Mesenchymal stem cell (in vitro differentiated cells and primary cell): ENCODE data around the gene CNNM2.

Experiments
- DNase-seq: peaks from one replicate; pipeline ENCODE4 v3.0.0-alpha.2; 2013
- H2AFZ ChIP-seq: one replicate; pipeline ENCODE4 v1.6.1; 2013; ENCODE audit warnings: low read depth, mild to moderate bottlenecking, control low read depth, inconsistent platforms, low read length, moderate library complexity
- H2AK5ac ChIP-seq: 2 replicates; pipeline ENCODE4 v1.6.1; 2013; ENCODE audit warnings: low read length, moderate library complexity, mild to moderate bottlenecking, inconsistent platforms; ENCODE audit not compliant: severe bottlenecking
- H2BK120ac ChIP-seq: one replicate; pipeline ENCODE4 v1.6.1; 2013; ENCODE audit warnings: low read depth, mild to moderate bottlenecking, inconsistent platforms, low read length, moderate library complexity
- H2BK12ac ChIP-seq, 2 experiments: one replicate each; pipeline ENCODE4 v1.6.1; 2013; ENCODE audit warnings: inconsistent platforms in 2 of 2, low read length in 2 of 2, mild to moderate bottlenecking in 2 of 2, moderate library complexity in 2 of 2, control low read depth in 1 of 2
- H2BK15ac ChIP-seq: one replicate; pipeline ENCODE4 v1.6.1; 2013; ENCODE audit warnings: mild to moderate bottlenecking, low read depth, inconsistent platforms; ENCODE audit not compliant: poor library complexity, severe bottlenecking
- H2BK5ac ChIP-seq: 2 replicates; pipeline ENCODE4 v1.6.1; 2013; ENCODE audit warnings: low read depth, mild to moderate bottlenecking, low read length, control low read depth, inconsistent platforms; ENCODE audit not compliant: poor library complexity, severe bottlenecking
- H3K14ac ChIP-seq, 2 experiments: one replicate each; pipeline ENCODE4 v1.6.1; 2013; ENCODE audit warnings: inconsistent platforms in 2 of 2, low read length in 2 of 2, control low read depth in 1 of 2, mild to moderate bottlenecking in 1 of 2, moderate library complexity in 1 of 2
- H3K18ac ChIP-seq, 2 experiments: one replicate each; pipeline ENCODE4 v1.6.1; 2013; ENCODE audit warnings: inconsistent platforms in 2 of 2, low read length in 2 of 2, control low read depth in 1 of 2, low read depth in 1 of 2, mild to moderate bottlenecking in 1 of 2
- H3K23ac ChIP-seq, 2 experiments: one replicate each; pipeline ENCODE4 v1.6.1; 2013; ENCODE audit warnings: inconsistent platforms in 2 of 2, low read length in 2 of 2, mild to moderate bottlenecking in 2 of 2, moderate library complexity in 2 of 2, control low read depth in 1 of 2
- H3K27ac ChIP-seq: 2 replicates; pipeline ENCODE4 v1.5.1; 2013; ENCODE audit warnings: mild to moderate bottlenecking, moderate library complexity, low read length, control low read depth, inconsistent platforms; ENCODE audit not compliant: poor library complexity, severe bottlenecking
- H3K27me3 ChIP-seq, 2 experiments: 2 replicates each; pipeline versions ENCODE4 v1.6.1 to v1.7.0; 2013; ENCODE audit warnings: low read length in 2 of 2, mild to moderate bottlenecking in 2 of 2, moderate library complexity in 2 of 2, control low read depth in 1 of 2, inconsistent platforms in 1 of 2; ENCODE audit not compliant: control insufficient read depth in 1 of 2, insufficient read depth in 1 of 2
- H3K36me3 ChIP-seq, 2 experiments: 2 replicates each; pipeline versions ENCODE4 v1.6.1 to v1.7.0; 2013; ENCODE audit warnings: low read length in 2 of 2, control low read depth in 1 of 2, inconsistent platforms in 1 of 2, low read depth in 1 of 2, mild to moderate bottlenecking in 1 of 2; ENCODE audit not compliant: insufficient read depth in 2 of 2, control insufficient read depth in 1 of 2
- H3K4ac ChIP-seq, 2 experiments: one replicate each; pipeline ENCODE4 v1.6.1; 2013; ENCODE audit warnings: inconsistent platforms in 2 of 2, low read length in 2 of 2, mild to moderate bottlenecking in 2 of 2, moderate library complexity in 2 of 2, control low read depth in 1 of 2, low read depth in 1 of 2
- H3K4me1 ChIP-seq: 2 replicates; pipeline ENCODE4 v1.6.1; 2013; ENCODE audit warnings: low read depth, low read length, control low read depth; ENCODE audit not compliant: control insufficient read depth, insufficient read depth
- H3K4me2 ChIP-seq: 2 replicates; pipeline ENCODE4 v1.6.1; 2013; ENCODE audit warnings: low read length, mild to moderate bottlenecking, inconsistent platforms; ENCODE audit not compliant: poor library complexity, severe bottlenecking
- H3K4me3 ChIP-seq, 2 experiments: 2 replicates each; pipeline versions ENCODE4 v1.5.1 to v1.7.0; 2013; ENCODE audit warnings: low read length in 2 of 2, mild to moderate bottlenecking in 2 of 2, control low read depth in 1 of 2, low read depth in 1 of 2; ENCODE audit not compliant: insufficient read depth in 1 of 2
- H3K79me1 ChIP-seq: replicated peaks from 2 replicates; pipeline ENCODE4 v1.6.1; 2013; ENCODE audit warnings: mild to moderate bottlenecking, control low read depth, low read length, inconsistent platforms; ENCODE audit not compliant: poor library complexity, severe bottlenecking
- H3K9ac ChIP-seq: 2 replicates; pipeline ENCODE4 v1.7.0; 2013; ENCODE audit warnings: mild to moderate bottlenecking, low read length, moderate library complexity
- H3K9me3 ChIP-seq: 2 replicates; pipeline ENCODE4 v1.7.0; 2013; ENCODE audit warnings: mild to moderate bottlenecking, low read length; ENCODE audit not compliant: control insufficient read depth
- H4K8ac ChIP-seq: one replicate; pipeline ENCODE4 v1.6.1; 2013; ENCODE audit warnings: inconsistent platforms, mild to moderate bottlenecking, low read length, moderate library complexity
- H4K91ac ChIP-seq: one replicate; pipeline ENCODE4 v1.6.1; 2013; ENCODE audit warnings: mild to moderate bottlenecking, low read length, inconsistent platforms
- WGBS: methylation state at CpG from one replicate; pipeline ENCODE4 v1.1.7; 2013; ENCODE audit warnings: mixed read lengths; 5-methylcytosine and 5-hydroxymethylcytosine counted together

The CNNM2 gene

GRCh38 chr10:102870221-102870620 is 47.9 kb upstream of the CNNM2 start:
- Histone ChIP-seq H3K4ac (no peak overlapping the region), H3K4me2 (no peak overlapping the region), H2BK12ac (no peak overlapping the region), H3K9ac (peak overlapping the region; percentile 77), H4K8ac (no peak overlapping the region), H3K18ac (no peak overlapping the region), H3K4me1 (peaks cover 5% of the 10 kb centered on the region), H3K27me3 (no peaks in the 10 kb centered on the region), H2BK120ac (no peak overlapping the region), H3K27ac (no peak overlapping the region), H2BK15ac (no peak overlapping the region), H3K9me3 (no peaks in the 10 kb centered on the region), H3K4me3 (peak overlapping the region in 1 of 2 experiments; percentile 78), H2AFZ (no peak overlapping the region), H2BK5ac (no peak overlapping the region), H3K79me1 (no peaks in the 10 kb centered on the region), H3K36me3 (peaks cover 0 to 4% of the 10 kb centered on the region in 2 experiments), H3K23ac (no peak overlapping the region), H2AK5ac (no peak overlapping the region), H3K14ac (no peak overlapping the region), H4K91ac (no peak overlapping the region)
- no peak for DNase-seq
- WGBS, result 92% methylated on average over 10 of the region's 10 CpGs

GRCh38 chr10:102872163-102872562 is 45.9 kb upstream of the CNNM2 start:
- Histone ChIP-seq H2BK120ac (no peak overlapping the region), H3K27me3 (no peaks in the 10 kb centered on the region), H2BK12ac (no peak overlapping the region), H3K4ac (no peak overlapping the region), H2BK5ac (no peak overlapping the region), H3K4me2 (no peak overlapping the region), H2BK15ac (no peak overlapping the region), H4K8ac (no peak overlapping the region), H3K18ac (no peak overlapping the region), H3K9me3 (no peaks in the 10 kb centered on the region), H2AK5ac (no peak overlapping the region), H3K4me1 (peaks cover 5% of the 10 kb centered on the region), H3K9ac (no peak overlapping the region), H3K23ac (no peak overlapping the region), H3K14ac (no peak overlapping the region), H3K79me1 (no peaks in the 10 kb centered on the region), H3K36me3 (peaks cover 0 to 3% of the 10 kb centered on the region in 2 experiments), H3K27ac (no peak overlapping the region), H2AFZ (no peak overlapping the region), H3K4me3 (no peak overlapping the region), H4K91ac (no peak overlapping the region)
- no peak for DNase-seq
- 99% methylated on average over 4 of the region's 4 CpGs for WGBS

- DNase-seq, result no peak
- H4K91ac ChIP-seq, result no peak overlapping the region
- H3K9ac ChIP-seq, result no peak overlapping the region
- no peaks in the 10 kb centered on the region for H3K4me1 ChIP-seq
- H3K27me3 ChIP-seq, result no peaks in the 10 kb centered on the region
- H3K4ac ChIP-seq, result no peak overlapping the region
- no peaks in the 10 kb centered on the region for H3K9me3 ChIP-seq
- H2AFZ ChIP-seq, result no peak overlapping the region
- no peak overlapping the region for H3K4me2 ChIP-seq
- no peak overlapping the region for H2AK5ac ChIP-seq
- H3K4me3 ChIP-seq, result no peak overlapping the region
- H3K27ac ChIP-seq, result no peak overlapping the region
- H2BK15ac ChIP-seq, result no peak overlapping the region
- no peak overlapping the region for H3K14ac ChIP-seq
- H3K79me1 ChIP-seq, result no peaks in the 10 kb centered on the region
- H3K18ac ChIP-seq, result no peak overlapping the region
- H4K8ac ChIP-seq, result no peak overlapping the region
- 88% methylated on average over 2 of the region's 2 CpGs for WGBS
- H2BK12ac ChIP-seq, result no peak overlapping the region
- H2BK120ac ChIP-seq, result no peak overlapping the region
- no peak overlapping the region for H2BK5ac ChIP-seq
- peaks cover 0 to 8% of the 10 kb centered on the region in 2 experiments for H3K36me3 ChIP-seq
- no peak overlapping the region for H3K23ac ChIP-seq
Measured at GRCh38 chr10:102876747-102877153, 41.3 kb upstream of the CNNM2 start.

GRCh38 chr10:102878629-102879028 is 39.5 kb upstream of the CNNM2 start:
- no peak overlapping the region for H3K18ac ChIP-seq
- 92% methylated on average over 3 of the region's 4 CpGs for WGBS
- H3K4me3 ChIP-seq, result no peak overlapping the region
- DNase-seq, result no peak
- H2BK5ac ChIP-seq, result no peak overlapping the region
- H3K27ac ChIP-seq, result no peak overlapping the region
- H4K91ac ChIP-seq, result no peak overlapping the region
- peaks cover 0 to 8% of the 10 kb centered on the region in 2 experiments for H3K36me3 ChIP-seq
- no peak overlapping the region for H2AFZ ChIP-seq
- H3K9ac ChIP-seq, result no peak overlapping the region
- H3K79me1 ChIP-seq, result no peaks in the 10 kb centered on the region
- no peak overlapping the region for H3K4me2 ChIP-seq
- H4K8ac ChIP-seq, result no peak overlapping the region
- H2AK5ac ChIP-seq, result no peak overlapping the region
- H2BK120ac ChIP-seq, result no peak overlapping the region
- no peak overlapping the region for H2BK15ac ChIP-seq
- no peak overlapping the region for H3K14ac ChIP-seq
- no peak overlapping the region for H2BK12ac ChIP-seq
- H3K23ac ChIP-seq, result no peak overlapping the region
- H3K9me3 ChIP-seq, result no peaks in the 10 kb centered on the region
- H3K4ac ChIP-seq, result no peak overlapping the region
- H3K4me1 ChIP-seq, result no peaks in the 10 kb centered on the region
- no peaks in the 10 kb centered on the region for H3K27me3 ChIP-seq
